Activated CD8-positive, alpha-beta memory T cell treated with anti-CD3 and anti-CD28 coated beads, Interleukin-2, amount 50 U/mL, for 24 hours (primary cell): Measurements from ENCODE around the gene STARD13.
"Not testable (repeated sequence)": the region's sequence is repeated elsewhere in the genome, so short reads cannot be mapped to it uniquely, and the experiment has no call there.

Experiments
- DNase-seq: peaks from one replicate; pipeline ENCODE4 v3.0.0-alpha.2; 2020; ENCODE audit errors: extremely low read depth

STARD13 gene

DNA sequence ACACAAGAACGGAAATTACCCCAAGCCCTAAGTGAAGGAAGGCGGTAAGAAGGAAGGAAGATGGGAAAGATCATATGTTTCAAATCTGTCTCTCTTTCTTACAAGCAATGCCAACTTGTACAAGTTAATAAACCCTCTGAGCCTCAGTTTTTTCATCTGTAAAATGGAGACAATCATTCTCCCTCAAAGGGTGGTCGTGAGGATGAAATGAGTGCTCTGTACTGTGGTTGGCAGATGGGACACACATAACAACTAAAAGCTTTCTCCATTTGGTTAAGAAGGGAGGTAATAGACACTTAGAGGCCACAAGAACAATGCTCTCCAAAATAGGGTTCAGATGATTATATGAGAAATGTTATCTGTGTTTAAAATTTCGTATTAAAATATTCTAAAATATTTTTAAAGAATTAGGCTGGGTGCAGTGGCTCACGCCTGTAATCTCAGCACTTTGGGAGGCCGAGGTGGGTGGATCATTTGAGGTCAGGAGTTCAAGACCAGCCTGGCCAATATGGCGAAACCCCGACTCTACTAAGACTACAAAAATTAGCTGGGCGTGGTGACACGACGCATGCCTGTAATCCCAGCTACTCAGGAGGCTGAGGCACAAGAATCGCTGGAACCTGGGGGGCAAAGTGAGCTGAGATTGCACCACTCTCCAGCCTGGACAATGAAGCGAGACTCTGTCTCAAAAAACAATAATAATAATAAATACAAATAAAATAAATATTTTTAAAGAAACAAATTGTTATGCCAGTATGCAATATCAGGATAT lies 89.7 kb downstream of the STARD13 start:
- DNase-seq = no peak

DNA sequence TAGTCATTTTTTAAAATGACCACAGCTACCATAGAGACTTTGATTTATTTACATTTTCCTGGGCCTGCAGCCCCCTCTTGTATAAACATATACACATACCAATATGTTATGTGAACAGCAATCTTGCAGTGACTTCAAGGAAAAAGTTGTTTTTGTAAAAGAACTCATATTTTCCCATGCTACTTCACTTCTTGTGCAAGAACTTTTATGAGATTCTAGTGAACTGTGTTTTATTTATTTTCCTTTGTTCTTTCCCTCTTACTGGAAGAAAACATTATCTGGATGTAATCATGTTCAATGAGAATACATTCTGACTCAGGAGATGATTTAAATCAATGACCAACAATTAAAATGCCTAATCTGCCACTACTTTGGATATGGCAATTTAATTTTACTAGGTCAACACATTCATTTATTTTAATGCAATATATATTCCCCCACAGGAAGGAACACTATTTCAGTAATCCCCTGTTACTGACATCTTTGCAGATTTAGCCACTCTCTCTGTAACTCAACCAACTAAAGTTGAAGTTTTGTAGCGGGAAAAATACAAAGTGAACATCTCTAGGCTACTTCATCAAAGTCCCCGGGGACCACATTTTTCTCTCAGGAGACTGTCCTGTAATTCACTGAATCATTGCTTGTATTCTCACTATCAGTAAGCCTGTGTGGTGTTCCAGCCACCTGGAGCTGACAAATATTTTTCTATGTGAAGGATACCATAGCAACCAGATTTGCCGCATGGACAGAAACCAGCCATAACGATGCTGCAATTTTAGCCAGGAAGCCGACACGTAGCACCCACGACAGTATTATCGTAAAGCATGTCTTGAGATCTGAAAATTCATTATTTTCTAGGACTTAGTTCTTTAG lies 90.5 kb downstream of the STARD13 start:
- no peak for DNase-seq

DNA sequence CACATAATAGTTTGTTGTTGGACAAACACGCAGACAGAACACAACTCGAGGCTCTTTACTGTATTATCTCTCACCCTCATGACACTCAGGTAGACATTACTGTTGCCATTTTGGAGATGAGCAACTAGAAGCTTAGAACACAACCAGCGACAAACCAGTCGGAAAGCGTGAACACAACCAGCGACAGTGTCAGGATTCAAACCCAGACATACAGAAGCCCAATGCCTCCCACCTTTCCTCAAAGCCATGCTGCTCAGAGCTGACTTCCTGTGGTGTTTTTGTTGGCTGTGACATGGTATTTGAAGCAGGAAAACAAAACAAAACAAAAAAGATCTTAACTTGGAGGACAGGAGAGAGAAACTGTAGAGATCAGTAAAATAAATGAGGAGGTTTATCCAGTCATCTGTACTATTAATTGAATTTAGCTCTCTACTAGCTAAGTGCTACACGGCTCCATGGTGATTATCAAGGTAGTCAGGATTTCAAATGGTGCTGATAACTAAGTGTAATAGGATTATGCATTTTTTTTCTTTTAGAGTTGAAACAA lies 92.1 kb downstream of the STARD13 start:
- DNase-seq = no peak

DNA sequence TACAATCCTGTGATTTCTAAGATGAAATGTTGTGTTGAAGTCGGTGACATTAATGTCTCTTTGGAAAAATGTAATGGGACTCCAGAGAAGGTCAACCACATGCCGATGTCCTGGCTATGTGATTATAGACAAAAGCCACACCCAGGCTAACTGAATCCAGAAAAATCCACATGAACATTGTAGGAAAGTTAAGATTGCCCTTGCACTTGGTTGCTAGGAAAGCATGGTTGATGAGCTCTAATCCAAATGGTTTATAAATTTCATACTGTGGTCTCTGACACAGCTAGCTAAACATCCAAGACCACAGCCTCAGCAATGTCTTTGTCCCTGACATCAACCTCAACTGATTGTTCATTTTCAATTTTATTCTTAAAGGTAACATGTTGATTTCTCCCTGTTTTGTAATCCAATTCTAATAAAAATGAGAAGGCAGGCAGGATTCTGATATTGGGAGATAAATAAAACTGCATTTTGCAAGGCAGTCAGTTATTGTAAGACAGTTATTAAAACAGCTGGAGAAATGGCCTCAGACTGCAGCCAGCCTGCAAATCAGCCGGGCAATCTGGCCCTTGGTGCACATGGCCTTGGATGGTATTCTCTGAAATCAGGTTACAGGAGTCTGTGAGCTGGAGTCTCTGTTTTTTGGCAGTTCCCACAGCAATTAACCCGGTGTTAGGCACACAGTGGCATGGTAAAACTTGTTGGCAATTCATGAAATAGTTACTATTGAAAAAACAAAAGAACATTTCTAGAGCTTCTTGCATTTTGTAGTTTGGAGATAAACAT lies 93.9 kb downstream of the STARD13 start:
- DNase-seq = no peak

DNA sequence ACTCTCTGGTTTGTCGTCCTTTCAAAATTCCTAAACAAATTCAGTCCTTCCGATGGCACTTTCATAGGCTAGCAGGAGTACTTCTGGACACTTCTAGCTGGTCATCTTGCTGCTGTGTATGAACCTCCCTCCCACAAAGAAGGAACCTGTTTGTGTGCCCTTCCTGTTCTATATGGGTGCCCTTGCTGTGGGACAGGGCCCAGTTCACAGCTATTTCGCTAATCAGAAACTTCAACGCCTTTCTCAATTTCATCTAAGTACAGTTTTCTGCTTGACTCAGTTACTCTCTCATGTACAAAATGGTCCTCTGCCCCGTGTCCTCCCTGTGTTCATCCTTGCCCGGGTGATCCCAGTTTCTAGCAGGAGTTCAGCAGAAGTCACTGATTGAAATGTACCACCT lies 96.1 kb downstream of the STARD13 start:
- DNase-seq = no peak

DNA sequence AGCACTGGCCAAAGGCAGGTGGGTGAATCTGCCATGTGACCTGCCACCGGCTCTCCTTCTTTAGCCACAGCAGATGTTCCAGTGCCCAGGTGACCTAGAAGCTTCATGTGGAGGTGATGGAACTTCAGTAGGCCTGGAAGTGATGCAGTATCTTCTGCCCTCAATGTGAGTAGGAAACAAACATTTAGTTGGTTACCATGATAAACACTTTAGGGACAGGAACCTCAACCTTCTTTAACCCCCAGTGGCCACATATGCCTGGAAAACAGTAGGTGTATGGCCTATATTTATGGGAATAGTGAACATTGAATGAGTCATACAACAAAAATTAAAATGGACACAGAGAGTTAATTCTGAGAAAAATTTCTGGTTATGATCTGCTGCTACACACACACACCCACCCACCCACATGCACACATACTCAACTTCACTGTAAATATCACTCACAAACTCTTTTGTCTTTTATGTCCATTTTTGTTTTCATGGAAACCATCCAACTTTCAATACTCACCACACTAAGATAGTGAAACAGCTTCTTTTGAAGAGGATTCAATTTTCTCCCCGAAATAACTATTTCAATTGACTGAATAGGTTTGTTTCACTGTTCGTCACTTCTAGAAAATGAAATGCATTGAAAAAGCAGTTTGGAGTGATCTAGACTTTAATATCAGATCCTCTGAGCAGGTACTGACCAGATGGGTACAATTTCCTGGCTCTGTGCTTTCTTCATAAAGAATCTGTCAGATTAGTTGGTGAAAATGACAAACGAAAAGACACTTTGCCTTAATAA lies 97.3 kb downstream of the STARD13 start:
- no peak for DNase-seq

DNA sequence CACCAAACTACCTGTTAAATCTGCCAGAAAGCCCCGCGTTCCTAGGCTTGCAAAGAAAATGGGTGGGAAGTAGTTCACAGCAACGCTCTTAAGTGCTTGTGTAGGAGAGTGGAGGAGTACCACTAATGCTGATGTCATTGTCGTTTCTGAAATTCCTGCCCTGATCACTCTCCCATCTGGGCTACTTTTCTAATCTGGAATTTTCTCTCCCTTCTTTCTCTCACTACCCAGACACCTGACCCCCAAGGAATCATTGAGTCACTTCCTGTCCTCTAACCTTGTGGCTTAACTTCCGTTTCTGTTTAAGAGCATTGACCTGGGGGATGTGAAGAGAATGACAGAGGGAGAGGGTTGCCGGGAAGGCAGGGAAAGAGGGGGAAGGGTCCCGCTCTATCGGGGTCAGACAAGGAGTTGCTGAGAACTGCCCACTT lies 98.7 kb downstream of the STARD13 start:
- no peak for DNase-seq

DNA sequence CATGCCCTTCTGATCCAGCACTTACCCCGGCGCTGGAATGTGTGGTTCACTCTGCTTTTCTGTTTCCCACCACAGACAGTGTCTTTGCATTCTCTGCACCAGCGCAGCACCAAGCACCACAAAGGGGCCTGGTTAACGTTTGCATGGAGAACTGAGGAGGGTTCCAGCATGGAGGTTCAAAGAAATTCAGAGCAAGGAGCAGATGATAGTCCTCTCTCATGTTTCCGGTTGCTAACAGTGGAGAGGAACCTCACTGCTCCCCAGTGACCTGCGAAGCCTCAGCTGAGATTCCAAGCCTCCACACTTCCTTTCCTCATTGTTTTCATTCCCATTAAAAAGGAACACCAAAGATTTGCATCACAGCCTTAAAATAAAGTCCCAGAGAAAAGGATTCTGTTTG lies 99.7 kb downstream of the STARD13 start:
- no peak for DNase-seq

DNA sequence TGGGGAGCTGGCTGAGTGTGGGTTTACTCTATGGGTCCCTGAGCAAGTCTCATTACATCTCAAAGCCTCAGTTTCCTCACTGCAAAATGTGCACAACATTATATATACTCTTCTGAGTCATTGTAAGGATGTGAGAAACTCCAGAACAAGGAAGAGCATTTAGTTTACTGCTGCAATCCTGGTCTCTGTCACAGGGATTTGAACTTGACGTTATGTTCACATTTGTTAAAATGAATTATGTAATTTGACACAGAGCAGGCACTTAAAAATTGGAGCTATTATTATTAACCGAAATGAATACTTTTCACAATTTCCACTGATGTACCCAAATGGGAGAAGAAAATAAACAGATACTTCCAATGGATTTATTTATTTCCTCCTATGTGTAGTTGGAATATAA lies 101.0 kb downstream of the STARD13 start:
- no peak for DNase-seq

DNA sequence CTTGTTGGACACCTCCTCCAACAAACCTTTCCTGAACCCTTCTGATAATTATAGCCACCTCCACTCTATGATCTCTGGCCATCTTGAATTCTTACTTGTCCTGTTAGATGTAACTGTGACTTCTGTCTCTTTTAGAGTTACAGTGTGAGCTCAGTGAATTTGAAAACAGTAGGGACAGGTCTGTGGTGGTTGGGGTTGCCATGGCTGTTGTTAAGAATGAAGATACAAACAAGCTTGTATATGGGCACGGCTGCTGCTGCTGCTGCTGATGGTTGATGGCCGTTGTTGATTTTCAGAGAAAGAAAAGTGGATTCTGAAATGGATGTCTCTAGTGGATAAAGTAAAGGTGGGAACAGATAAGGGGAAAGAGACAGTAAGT lies 101.5 kb downstream of the STARD13 start:
- DNase-seq = no peak

DNA sequence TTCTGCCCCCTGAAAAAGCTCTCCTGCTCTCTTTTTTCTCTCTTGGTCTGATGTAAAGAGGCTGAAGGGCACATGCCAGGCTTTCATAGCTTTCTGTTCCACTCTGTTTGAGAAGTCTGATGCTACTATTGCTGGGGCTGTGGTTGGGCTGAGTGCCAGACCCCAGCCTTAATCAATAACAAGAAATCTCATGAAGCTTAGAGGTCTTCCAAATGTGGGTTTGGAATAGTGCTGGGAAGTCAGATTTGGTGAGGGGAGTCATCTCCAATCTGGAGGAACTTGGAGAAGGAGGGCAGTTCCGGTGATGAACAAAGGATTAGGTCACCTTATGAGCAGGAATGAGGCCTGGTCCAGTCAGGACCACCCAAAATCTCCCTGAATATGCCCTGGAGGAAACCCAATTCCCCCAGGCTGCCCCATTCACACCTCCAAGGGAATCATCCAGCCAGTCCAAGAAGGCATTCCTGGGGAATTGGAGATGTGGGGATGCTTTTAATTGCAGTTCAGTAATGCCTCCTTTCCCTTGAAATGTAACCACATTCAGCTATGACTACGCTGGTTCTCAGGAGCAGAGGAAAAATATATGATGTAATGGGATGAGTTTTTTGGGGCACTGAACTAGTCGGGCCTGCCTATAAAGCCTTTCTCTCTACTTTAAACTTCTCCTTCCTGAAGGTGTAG lies 102.0 kb downstream of the STARD13 start:
- no peak for DNase-seq

DNA sequence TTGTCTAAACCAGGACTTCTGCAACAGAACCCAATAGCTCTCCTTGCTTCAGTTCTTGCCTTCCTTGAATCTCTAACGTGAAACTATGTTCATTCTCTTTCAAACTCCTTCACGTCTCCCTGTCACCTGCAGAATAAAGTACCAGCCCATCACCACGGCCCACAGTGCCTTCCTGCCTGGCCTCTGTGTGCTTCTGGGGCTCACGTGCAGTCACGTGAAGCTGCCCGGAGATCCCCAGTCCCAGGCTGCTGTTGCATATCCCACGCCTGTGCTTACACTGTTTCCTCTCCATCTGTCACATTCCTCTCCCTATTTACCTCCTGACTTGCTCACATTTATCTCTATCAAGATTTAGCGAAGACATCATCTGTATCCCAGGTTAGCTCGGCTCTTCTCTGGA lies 102.8 kb downstream of the STARD13 start:
- DNase-seq = no peak

DNA sequence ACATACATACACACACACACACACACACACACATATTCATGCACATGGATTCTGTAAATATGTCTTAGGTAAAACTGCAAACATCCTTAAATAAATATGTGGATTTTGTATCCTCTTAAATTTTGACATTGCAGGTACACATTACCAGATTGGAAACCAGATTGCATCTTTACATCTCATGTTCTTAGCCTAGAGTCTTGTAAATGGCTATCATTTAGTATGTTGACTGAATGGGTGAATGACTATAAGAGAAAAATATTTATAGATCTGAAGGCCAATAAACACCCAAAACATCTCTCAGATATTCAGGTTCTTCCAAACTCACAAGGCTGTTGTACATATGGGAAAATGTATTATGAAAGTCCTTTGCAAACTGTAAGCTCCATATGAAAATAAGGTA lies 104.3 kb downstream of the STARD13 start:
- DNase-seq = no peak

DNA sequence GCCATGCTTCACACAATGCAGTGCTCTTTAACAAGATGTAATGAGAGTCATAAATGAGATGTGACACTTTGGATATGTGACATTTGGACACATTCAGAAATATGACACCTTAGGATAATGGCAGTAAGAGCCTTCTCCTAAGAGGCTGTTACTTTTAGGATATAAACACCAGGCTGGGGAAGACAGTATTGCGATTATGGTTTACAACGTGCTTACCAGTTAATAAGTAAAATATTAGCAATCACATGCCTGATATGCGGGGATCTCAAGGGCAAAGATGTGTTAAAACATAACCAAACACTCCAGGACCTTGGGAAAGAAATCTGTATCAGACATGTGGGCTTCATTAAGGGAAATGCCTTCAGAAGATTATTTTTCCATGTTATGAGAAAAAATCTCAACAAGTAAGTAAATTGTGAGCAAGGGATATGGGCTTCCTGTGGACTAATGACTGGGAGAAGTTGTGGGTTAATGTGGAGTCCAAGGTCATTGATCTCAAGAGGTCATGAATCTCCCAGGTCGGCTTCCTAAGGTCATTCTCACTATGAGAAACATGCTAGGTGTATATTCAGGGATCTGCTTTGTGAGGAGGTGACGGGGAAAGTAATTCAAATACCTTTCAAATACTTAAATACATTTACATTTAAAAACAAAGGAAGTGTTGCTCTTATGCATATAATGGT lies 105.3 kb downstream of the STARD13 start:
- no peak for DNase-seq

DNA sequence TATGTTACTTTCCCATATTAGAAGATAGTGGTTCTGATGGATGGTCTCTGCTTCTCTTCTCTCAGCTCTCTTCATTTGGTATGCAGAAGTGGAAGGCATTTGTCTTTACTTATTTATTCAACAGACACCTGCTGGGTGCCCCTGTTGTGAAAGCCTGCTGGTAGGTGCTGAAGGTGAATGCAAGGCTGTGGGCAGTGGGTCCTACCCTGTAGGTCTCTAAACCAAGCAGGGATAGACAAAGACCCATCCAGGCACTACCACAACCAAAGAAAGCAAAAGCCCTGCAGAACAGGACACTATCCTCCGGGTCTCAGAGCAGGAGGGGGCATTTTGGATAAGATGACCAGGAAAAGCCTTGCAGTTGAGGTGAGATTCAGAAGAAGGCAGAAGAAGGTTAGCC lies 106.1 kb downstream of the STARD13 start:
- no peak for DNase-seq

DNA sequence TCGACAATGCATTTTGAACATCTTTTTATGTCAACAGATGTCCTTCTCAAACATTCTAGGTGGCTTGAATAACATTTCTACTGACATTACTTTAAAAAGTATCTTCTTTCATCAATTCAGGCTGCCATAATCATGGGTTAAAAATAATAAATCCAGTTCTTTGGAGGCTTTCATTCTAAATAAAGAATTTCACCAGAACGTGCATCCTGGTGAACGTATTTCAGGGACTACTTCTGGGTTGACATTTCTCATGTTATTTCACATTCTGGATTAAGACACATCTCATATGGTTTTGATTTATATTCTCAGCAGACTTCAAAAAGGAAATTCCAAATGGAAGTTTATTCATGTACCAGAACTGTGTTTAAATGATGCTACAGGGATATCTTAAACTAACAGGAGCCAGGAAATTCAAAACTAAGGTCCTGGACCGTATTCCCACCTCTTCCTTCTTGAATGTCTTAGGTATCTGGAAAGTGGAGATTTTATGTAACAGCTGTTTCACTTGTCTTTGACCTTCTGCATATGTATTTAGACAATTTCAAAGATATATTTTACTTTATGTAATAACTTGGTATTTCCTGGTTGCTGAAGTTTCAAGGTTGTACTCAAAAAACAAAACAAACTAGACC lies 107.2 kb downstream of the STARD13 start:
- DNase-seq = no peak

DNA sequence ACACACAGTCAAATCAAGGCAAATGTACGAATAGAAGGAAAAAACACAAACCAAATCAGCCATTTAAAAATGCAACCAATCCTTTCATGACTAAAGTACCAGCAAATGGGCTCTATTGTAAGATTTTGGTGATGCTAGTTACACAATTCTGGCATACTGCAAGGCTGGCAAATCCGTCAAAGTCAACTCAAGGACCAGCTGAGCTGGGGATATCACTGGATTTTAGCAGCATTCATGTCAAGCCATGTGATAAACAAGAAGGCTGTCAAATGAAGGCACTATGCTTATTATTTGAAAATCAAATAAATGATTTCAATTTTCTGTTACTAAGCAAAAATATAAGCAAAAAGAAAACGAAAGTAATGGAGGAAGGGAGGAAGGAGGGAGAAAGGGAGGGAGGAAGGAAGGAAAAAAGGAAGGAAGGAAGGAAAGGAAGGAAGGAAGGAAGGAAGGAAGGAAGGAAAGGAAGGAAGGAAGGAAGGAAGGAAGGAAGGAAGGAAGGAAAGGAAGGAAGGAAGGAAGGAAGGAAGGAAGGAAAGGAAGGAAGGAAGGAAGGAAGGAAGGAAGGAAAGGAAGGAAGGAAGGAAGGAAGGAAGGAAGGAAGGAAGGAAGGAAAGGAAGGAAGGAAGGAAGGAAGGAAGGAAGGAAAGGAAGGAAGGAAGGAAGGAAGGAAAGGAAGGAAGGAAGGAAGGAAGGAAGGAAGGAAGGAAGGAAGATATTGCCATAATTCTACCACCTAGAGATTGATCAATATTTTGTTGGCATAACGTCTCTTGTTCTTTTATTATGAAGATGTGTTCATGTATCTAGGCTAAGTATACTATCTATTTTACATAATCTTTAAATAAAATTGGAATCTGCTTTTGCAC lies 108.0 kb downstream of the STARD13 start:
- DNase-seq = not testable (repeated sequence)

DNA sequence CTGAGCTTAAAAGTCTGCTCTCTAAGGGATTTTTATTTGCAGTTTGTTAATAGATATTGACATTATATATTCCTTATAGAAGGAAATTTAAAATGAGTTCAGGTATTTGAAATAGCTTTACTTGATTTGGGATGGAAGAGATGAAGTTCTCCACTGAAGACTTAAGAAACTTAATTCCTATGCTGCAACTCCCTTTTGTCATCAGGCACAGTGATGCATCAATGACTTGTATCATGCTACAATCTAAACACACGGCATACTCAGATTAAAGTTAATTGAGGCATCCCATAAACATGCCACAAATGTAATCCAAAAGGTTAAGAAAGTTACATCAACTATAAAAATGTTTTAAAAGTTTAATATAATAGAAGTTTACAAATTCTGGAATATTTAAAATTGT lies 109.0 kb downstream of the STARD13 start:
- no peak for DNase-seq

DNA sequence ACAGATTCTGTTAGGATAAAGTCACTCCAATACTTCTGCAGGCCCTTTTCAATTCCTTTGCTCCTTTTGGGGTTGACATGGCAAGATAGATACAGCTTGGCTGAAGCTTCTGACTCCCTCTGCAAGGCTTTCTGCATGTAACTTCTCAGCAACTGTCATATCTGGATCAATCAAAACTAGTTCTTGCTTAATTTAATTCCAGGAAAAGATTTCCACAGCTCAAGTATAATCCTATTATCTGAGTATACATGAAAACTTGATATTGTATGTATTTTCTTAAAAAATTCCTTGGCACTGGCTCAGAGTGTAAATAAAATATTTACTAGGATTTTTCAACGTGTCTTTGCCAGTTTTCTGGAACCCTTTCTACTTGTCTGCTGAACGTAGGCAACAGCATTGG lies 109.6 kb downstream of the STARD13 start:
- DNase-seq = no peak
